NCI-H2171 treated with DMSO at 0.1 percent for 48 hours (cell line): ENCODE results near the gene ILDR1.

Experiments
- DNase-seq: peaks from one replicate; lab custom pipeline; 2025; lab: John Stamatoyannopoulos, UW

ILDR1 gene

DNA sequence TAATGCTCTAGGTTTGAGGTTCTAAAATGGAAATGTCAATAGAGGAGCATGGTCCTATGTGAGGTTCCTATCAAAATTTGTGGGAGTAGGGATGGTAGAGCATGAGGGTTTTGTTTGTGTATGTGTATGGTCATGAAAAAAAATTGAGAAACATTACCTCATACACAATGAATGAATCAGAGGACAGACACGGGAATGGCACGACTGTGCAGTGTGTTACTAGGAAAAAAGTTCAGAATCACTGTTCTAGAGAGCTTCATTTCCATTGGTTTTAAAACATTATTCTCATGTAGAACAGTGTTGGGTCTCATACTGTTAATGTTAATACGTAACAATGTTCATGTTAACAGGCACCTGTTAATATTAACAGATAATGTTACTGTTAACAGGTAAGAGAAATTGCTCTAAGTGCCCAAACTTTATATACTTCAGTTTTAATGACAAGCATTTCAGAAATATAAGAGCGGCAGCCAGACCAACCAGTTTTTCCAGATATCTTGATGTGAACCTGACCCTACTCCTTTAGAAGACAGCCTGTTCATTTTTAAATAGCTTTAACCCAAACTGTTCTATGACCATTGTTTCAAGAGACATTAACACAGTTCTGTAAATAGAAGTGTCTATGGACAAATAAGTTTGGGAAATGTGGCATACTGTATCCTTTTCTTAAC, 79.8 kb downstream of the ILDR1 start:
- no peak for DNase-seq

DNA sequence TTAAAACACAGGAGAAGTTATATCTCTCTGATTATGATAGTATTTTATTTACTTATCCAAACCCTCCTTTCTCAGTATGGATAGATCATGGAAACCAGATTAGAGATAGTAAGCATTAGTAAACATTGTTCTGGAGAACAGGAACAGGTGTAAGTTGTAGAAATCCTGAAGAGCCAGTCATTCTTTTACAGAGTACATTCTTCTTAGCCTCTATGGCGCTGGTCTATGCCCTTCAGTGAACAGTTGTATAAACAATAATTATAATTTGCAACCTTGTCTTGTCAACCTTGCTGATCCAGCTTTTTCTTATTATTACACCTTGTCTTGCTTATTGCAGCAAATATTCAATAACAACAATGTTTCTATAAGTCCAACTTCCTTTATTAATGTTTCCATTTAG, 80.5 kb downstream of the ILDR1 start:
- no peak for DNase-seq

DNA sequence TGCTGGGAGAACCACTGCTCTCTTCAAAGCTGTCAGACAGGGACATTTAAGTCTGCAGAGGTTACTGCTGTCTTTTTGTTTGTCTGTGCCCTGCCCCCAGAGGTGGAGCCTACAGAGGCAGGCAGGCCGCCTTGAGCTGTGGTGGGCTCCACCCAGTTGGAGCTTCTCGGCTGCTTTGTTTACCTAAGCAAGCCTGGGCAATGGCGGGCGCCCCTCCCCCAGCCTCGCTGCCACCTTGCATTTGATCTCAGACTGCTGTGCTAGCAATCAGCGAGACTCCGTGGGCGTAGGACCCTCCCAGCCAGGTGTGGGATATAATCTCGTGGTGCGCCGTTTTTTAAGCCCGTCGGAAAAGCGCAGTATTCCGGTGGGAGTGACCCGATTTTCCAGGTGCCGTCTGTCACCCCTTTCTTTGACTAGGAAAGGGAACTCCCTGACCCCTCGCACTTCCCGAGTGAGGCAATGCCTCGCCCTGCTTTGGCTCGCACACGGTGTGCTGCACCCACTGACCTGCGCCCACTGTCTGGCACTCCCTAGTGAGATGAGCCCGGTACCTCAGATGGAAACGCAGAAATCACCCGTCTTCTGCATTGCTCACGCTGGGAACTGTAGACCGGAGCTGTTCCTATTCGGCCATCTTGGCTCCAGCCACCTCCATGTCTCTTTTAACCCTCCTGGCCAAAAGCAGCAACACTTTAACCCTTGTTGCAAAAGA, 83.7 kb downstream of the ILDR1 start:
- peak; percentile 6 for DNase-seq
